Measurements from ENCODE around the gene PDPK1. TPM values are rescaled to one million over a fixed set of nuclear protein-coding genes. Genes with fewer than 3 reads are reported as not detected.
A peak's percentile ranks its signal among the peaks of the same experiment; 100 is the strongest.

The PDPK1 gene
- total and polyA plus RNA-seq, 3 experiments from 2014 or later, result 46.2 to 58.5 (median 56.8) TPM

- Mint-ChIP-seq H3K36me3 (peaks cover 0 to 63% (median 7%) of the 10 kb centered on the region in 3 donors), H3K27me3 (peaks cover 0 to 6% of the 10 kb centered on the region in 2 donors), H3K9me3 (no peaks in the 10 kb centered on the region), H3K4me3 (peak overlapping the region in 2 of 7 donors; percentile 50 to 75), H3K27ac (peak overlapping the region in 6 of 8 donors; percentile 33 to 86 (median 67)), H3K4me1 (peaks cover 24 to 35% (median 24%) of the 10 kb centered on the region in 3 donors)
- POLR2A ChIA-PET, result interaction anchor here (0.8 kb wide), 1 partner anchor 8 kb away, joined by 3 read pairs; no protein-coding TSS in a partner anchor
- DNase-seq, result no peak
- Histone ChIP-seq H3K36me3 (ENCODE audit: insufficient read depth, low read length) (peaks cover 19% of the 10 kb centered on the region), H3K27ac (ENCODE audit: low read depth, low read length) (no peak overlapping the region), H3K4me1 (ENCODE audit: insufficient read depth, low read length) (peaks cover 19% of the 10 kb centered on the region), H3K27me3 (ENCODE audit: insufficient read depth, low read length, poor library complexity, severe bottlenecking) (no peaks in the 10 kb centered on the region), H3K9me3 (ENCODE audit: low read length) (no peaks in the 10 kb centered on the region), H3K4me3 (ENCODE audit: low read length) (no peak overlapping the region)
- CTCF ChIA-PET, result no interaction called here
Observed at GRCh38 chr16:2523801-2524231, 14.0 kb upstream of the PDPK1 start.

DNA sequence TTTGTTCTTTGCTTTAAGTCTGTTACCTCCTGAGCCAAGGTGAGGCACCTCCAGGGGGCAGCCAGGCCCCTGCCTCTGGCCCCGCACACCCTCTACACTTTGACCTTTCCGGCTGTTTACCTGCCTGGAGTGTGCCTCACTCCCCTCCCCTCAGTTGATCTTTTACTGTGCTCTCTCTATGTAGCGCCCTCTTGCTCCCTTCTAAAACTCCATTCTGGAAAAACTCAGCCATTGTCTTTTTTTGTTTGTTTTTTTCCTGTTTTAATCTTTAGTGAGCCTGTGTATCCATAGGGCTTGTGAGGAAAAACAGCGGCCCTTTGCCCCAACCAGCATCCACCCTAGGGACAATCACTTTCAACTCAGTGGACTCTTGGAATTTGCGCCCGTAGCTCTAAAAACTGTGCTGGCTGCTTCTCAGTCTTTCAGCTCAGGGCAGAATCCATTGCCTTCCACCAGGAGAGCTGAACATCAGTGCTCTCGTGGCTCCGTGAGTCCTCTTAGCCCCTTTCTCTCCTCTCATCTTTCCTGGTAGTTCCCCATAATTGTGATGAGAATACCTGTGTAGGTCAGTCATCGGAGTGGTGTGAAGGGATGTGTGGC, 13.4 kb upstream of the PDPK1 start:
- Histone ChIP-seq H3K27me3 (ENCODE audit: insufficient read depth, low read length, poor library complexity, severe bottlenecking) (no peaks in the 10 kb centered on the region), H3K27ac (ENCODE audit: low read depth, low read length) (no peak overlapping the region), H3K9me3 (ENCODE audit: low read length) (no peaks in the 10 kb centered on the region), H3K4me3 (ENCODE audit: low read length) (no peak overlapping the region), H3K36me3 (ENCODE audit: insufficient read depth, low read length) (peaks cover 14% of the 10 kb centered on the region), H3K4me1 (ENCODE audit: insufficient read depth, low read length) (peaks cover 12% of the 10 kb centered on the region)
- ChIA-PET POLR2A (interaction anchor here (0.8 kb wide), 1 partner anchor 8 kb away, joined by 3 read pairs; no protein-coding TSS in a partner anchor), CTCF (no interaction called here)
- peak overlapping the region in 6 of 8 donors; percentile 4 to 93 (median 65) for H3K27ac Mint-ChIP-seq
- H3K4me3 Mint-ChIP-seq, result peak overlapping the region in 2 of 7 donors; percentile 2 to 75
- H3K4me1 Mint-ChIP-seq, result peaks cover 20 to 28% (median 23%) of the 10 kb centered on the region in 3 donors
- no peaks in the 10 kb centered on the region for H3K9me3 Mint-ChIP-seq
- peaks cover 0 to 6% of the 10 kb centered on the region in 2 donors for H3K27me3 Mint-ChIP-seq
- DNase-seq, result no peak
- H3K36me3 Mint-ChIP-seq, result peaks cover 0 to 61% (median 7%) of the 10 kb centered on the region in 3 donors

DNA sequence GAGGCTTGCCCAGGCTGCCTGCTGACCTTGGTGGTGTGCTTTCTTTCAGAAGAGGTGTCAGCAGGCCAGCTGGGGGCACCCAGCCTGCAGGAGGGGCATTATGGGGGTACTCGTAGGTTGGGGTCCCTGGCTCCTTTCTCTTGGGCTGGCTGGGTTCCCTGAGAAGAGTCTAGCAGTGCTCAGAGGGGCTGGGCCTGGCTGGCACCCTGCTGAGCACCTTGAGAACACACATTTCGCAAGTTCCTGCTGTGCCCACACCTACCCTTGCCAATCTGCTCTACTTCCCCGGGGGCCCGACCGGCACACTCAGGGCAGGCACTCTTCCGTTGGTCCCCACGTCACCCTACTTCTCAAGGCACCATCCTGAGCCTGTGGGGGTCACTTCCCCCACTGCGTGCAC, 11.7 kb upstream of the PDPK1 start:
- Mint-ChIP-seq H3K4me1 (peaks cover 9 to 22% (median 11%) of the 10 kb centered on the region in 3 donors), H3K4me3 (no peak overlapping the region), H3K27ac (no peak overlapping the region), H3K27me3 (no peaks in the 10 kb centered on the region), H3K36me3 (peaks cover 0 to 57% (median 4%) of the 10 kb centered on the region in 3 donors), H3K9me3 (no peaks in the 10 kb centered on the region)
- Histone ChIP-seq H3K4me3 (ENCODE audit: low read length) (no peak overlapping the region), H3K27me3 (ENCODE audit: insufficient read depth, low read length, poor library complexity, severe bottlenecking) (no peaks in the 10 kb centered on the region), H3K9me3 (ENCODE audit: low read length) (no peaks in the 10 kb centered on the region), H3K4me1 (ENCODE audit: insufficient read depth, low read length) (peaks cover 8% of the 10 kb centered on the region), H3K36me3 (ENCODE audit: insufficient read depth, low read length) (peaks cover 12% of the 10 kb centered on the region), H3K27ac (ENCODE audit: low read depth, low read length) (no peak overlapping the region)
- ChIA-PET CTCF (no interaction called here), POLR2A (no interaction called here)
- DNase-seq, result no peak

GRCh38 chr16:2527071-2527783, 10.6 kb upstream of the PDPK1 start:
- Histone ChIP-seq H3K4me3 (ENCODE audit: low read length) (no peak overlapping the region), H3K4me1 (ENCODE audit: insufficient read depth, low read length) (peaks cover 7% of the 10 kb centered on the region), H3K27ac (ENCODE audit: low read depth, low read length) (no peak overlapping the region), H3K9me3 (ENCODE audit: low read length) (no peaks in the 10 kb centered on the region), H3K27me3 (ENCODE audit: insufficient read depth, low read length, poor library complexity, severe bottlenecking) (no peaks in the 10 kb centered on the region), H3K36me3 (ENCODE audit: insufficient read depth, low read length) (peaks cover 12% of the 10 kb centered on the region)
- Mint-ChIP-seq H3K4me1 (peaks cover 12 to 25% (median 13%) of the 10 kb centered on the region in 3 donors), H3K27ac (no peak overlapping the region), H3K27me3 (no peaks in the 10 kb centered on the region), H3K36me3 (peaks cover 0 to 51% (median 4%) of the 10 kb centered on the region in 3 donors), H3K9me3 (peaks cover 0 to 2% (median 0%) of the 10 kb centered on the region in 5 donors), H3K4me3 (no peak overlapping the region)
- CTCF ChIA-PET, result no interaction called here
- POLR2A ChIA-PET, result no interaction called here
- no peak for DNase-seq

- H3K4me1 Mint-ChIP-seq, result peaks cover 16 to 30% (median 16%) of the 10 kb centered on the region in 3 donors
- CTCF ChIA-PET, result no interaction called here
- DNase-seq, result peak in 1 of 5 donors; percentile 48
- H3K36me3 Mint-ChIP-seq, result peaks cover 0 to 56% (median 4%) of the 10 kb centered on the region in 3 donors
- H3K4me3 Mint-ChIP-seq, result no peak overlapping the region
- peaks cover 12% of the 10 kb centered on the region for H3K36me3 ChIP-seq (ENCODE audit: insufficient read depth, low read length)
- H3K4me1 ChIP-seq (ENCODE audit: insufficient read depth, low read length), result peaks cover 7% of the 10 kb centered on the region
- H3K9me3 ChIP-seq (ENCODE audit: low read length), result no peaks in the 10 kb centered on the region
- no peak overlapping the region for H3K27ac ChIP-seq (ENCODE audit: low read depth, low read length)
- no peaks in the 10 kb centered on the region for H3K27me3 Mint-ChIP-seq
- no peak overlapping the region for H3K27ac Mint-ChIP-seq
- H3K27me3 ChIP-seq (ENCODE audit: insufficient read depth, low read length, poor library complexity, severe bottlenecking), result no peaks in the 10 kb centered on the region
- no peak overlapping the region for H3K4me3 ChIP-seq (ENCODE audit: low read length)
- peaks cover 0 to 5% (median 0%) of the 10 kb centered on the region in 5 donors for H3K9me3 Mint-ChIP-seq
- POLR2A ChIA-PET, result no interaction called here
Observed at GRCh38 chr16:2527784-2528100, 10.1 kb upstream of the PDPK1 start.

DNA sequence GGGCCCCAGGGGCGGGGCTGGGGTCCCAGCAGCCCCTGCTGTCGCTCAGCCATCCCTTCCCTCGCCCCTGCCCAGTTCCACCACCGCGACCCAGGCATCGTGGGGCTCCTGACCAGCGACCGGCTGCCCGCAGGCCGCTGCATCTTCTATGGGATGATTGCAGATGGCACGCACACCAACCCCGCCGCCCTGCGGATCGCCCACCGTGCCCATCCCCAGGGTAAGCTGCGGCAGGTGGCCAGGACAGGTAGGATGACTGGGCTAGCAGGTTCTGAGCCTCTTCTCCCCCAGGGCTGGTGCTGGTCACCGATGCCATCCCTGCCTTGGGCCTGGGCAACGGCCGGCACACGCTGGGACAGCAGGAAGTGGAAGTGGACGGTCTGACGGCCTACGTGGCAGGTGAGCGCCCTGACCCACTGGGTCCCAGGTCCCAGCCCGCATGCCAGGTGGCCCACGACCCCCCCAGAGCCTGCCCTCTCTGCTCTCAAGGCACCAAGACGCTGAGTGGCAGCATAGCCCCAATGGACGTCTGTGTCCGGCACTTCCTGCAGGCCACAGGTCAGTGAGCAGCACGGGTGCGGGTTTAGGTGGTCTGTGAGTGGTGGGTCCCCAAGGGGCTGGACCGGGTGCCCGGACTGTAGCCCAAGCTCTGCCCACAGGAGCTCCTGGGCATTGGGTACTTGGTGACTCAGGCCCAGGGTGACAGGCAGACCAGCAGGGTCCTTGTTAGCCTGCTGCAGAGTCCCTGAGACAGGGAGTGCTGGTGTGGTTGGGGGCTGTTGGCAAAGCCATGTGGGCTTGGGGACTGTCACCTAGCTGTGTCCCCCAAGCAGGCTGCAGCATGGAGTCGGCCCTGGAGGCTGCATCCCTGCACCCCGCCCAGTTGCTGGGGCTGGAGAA, 9.4 kb upstream of the PDPK1 start:
- CTCF ChIA-PET, result interaction anchor here (1.5 kb wide), 1 partner anchor 8 kb away, joined by 4 read pairs; the partner anchor contains the start of gene AMDHD2
- H3K4me3 ChIP-seq (ENCODE audit: low read length), result no peak overlapping the region
- peaks cover 0 to 2% of the 10 kb centered on the region in 2 donors for H3K27me3 Mint-ChIP-seq
- peaks cover 7% of the 10 kb centered on the region for H3K4me1 ChIP-seq (ENCODE audit: insufficient read depth, low read length)
- peaks cover 0 to 7% (median 0%) of the 10 kb centered on the region in 5 donors for H3K9me3 Mint-ChIP-seq
- POLR2A ChIA-PET, result interaction anchor here (1.0 kb wide), 1 partner anchor 8 kb away, joined by 5 read pairs; the partner anchor contains the start of gene AMDHD2
- peak overlapping the region in 1 of 7 donors; percentile 13 for H3K4me3 Mint-ChIP-seq
- H3K27ac ChIP-seq (ENCODE audit: low read depth, low read length), result no peak overlapping the region
- H3K27me3 ChIP-seq (ENCODE audit: insufficient read depth, low read length, poor library complexity, severe bottlenecking), result no peaks in the 10 kb centered on the region
- peaks cover 18 to 32% (median 19%) of the 10 kb centered on the region in 3 donors for H3K4me1 Mint-ChIP-seq
- H3K27ac Mint-ChIP-seq, result no peak overlapping the region
- no peak for DNase-seq
- peaks cover 8% of the 10 kb centered on the region for H3K36me3 ChIP-seq (ENCODE audit: insufficient read depth, low read length)
- H3K36me3 Mint-ChIP-seq, result peaks cover 0 to 52% (median 4%) of the 10 kb centered on the region in 3 donors
- no peaks in the 10 kb centered on the region for H3K9me3 ChIP-seq (ENCODE audit: low read length)

- Histone ChIP-seq H3K4me1 (ENCODE audit: insufficient read depth, low read length) (peaks cover 7% of the 10 kb centered on the region), H3K27me3 (ENCODE audit: insufficient read depth, low read length, poor library complexity, severe bottlenecking) (no peaks in the 10 kb centered on the region), H3K36me3 (ENCODE audit: insufficient read depth, low read length) (no peaks in the 10 kb centered on the region), H3K9me3 (ENCODE audit: low read length) (no peaks in the 10 kb centered on the region), H3K27ac (ENCODE audit: low read depth, low read length) (no peak overlapping the region), H3K4me3 (ENCODE audit: low read length) (no peak overlapping the region)
- CTCF ChIA-PET, result interaction anchor here (1.5 kb wide), 1 partner anchor 9 kb away, joined by 4 read pairs; the partner anchor contains the start of gene AMDHD2
- DNase-seq, result no peak
- Mint-ChIP-seq H3K4me3 (peak overlapping the region in 2 of 7 donors; percentile 22 to 52), H3K9me3 (peaks cover 0 to 7% (median 0%) of the 10 kb centered on the region in 5 donors), H3K27me3 (peaks cover 0 to 2% of the 10 kb centered on the region in 2 donors), H3K27ac (peak overlapping the region in 1 of 8 donors; percentile 64), H3K4me1 (peaks cover 16 to 33% (median 17%) of the 10 kb centered on the region in 3 donors), H3K36me3 (peaks cover 0 to 43% (median 4%) of the 10 kb centered on the region in 3 donors)
- POLR2A ChIA-PET, result interaction anchor here (1.0 kb wide), 1 partner anchor 9 kb away, joined by 5 read pairs; the partner anchor contains the start of gene AMDHD2
Observed at GRCh38 chr16:2529061-2529931, 8.5 kb upstream of the PDPK1 start.
